MM.1S (cell line): ENCODE data around the gene NUP160.

ENCODE experiments used
- EZH2 ChIP-seq: fragments of 300-600 bp; sonication (generic); optimal IDR thresholded peaks from 2 replicates; pipeline ENCODE3; 2017; ENCODE audit warnings: low read depth, mild to moderate bottlenecking, antibody characterized with exemption, low read length, mixed read lengths
- TF ChIP-seq, protein P1 (sequence below): fragments of 300-600 bp; sonication (generic); IDR thresholded peaks from 2 replicates; pipeline ENCODE4 v1.5.1; 2016; ENCODE audit warnings: antibody characterized with exemption, low read length, mixed read lengths

GRCh38 chr11:47848700-47849155 is 578 bp upstream of the NUP160 start:
- TF ChIP-seq, protein P1, sequence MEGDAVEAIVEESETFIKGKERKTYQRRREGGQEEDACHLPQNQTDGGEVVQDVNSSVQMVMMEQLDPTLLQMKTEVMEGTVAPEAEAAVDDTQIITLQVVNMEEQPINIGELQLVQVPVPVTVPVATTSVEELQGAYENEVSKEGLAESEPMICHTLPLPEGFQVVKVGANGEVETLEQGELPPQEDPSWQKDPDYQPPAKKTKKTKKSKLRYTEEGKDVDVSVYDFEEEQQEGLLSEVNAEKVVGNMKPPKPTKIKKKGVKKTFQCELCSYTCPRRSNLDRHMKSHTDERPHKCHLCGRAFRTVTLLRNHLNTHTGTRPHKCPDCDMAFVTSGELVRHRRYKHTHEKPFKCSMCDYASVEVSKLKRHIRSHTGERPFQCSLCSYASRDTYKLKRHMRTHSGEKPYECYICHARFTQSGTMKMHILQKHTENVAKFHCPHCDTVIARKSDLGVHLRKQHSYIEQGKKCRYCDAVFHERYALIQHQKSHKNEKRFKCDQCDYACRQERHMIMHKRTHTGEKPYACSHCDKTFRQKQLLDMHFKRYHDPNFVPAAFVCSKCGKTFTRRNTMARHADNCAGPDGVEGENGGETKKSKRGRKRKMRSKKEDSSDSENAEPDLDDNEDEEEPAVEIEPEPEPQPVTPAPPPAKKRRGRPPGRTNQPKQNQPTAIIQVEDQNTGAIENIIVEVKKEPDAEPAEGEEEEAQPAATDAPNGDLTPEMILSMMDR = no peak
- no peak for TF ChIP-seq EZH2
